ENCODE results near the gene SLU7. TPM values are rescaled to one million over a fixed set of nuclear protein-coding genes. Genes with fewer than 3 reads are reported as not detected.

The SLU7 gene
- total RNA-seq, 1 experiment from 2014 or later: 43.6 TPM

DNA sequence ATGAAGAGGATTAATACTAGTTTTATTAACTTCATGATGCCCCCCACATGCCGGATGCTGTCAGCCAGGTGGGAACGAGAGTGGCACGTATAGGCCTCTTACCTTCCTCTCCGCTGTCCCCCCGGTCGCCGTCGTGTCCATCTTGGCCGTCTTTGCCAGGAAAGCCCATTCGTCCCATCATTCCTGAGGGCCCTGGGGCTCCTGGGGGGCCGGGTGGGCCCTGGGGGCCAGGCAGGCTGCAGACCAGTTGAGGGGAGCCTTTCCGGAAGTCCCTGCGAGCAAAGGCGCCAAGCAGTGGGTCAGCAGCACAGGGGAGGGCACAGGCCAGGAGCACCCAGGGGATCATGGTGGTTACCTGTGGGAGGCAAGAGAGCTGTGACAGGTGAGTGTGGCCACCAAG, 64.2 kb downstream of the SLU7 start:
- BruUV-seq (replicated peaks): no TSS peak
- Histone ChIP-seq H4K20me1 (ENCODE audit: insufficient read depth) (no peaks in the 10 kb centered on the region), H3K9ac (ENCODE audit: low read length) (no peak overlapping the region), H3K4me1 (ENCODE audit: control insufficient read depth in 1 of 2, insufficient read depth in 2 of 2, low read length in 2 of 2) (no peaks in the 10 kb centered on the region), H3K27me3 (ENCODE audit: insufficient read depth, low read length) (no peaks in the 10 kb centered on the region), H3K36me3 (ENCODE audit: control insufficient read depth in 1 of 2, insufficient read depth in 2 of 2, low read length in 2 of 2) (no peaks in the 10 kb centered on the region), H3K4me3 (replicated peaks in 1 of 2; ENCODE audit: low read depth in 1 of 2, low read length in 2 of 2) (no peak overlapping the region), H3K79me2 (ENCODE audit: insufficient read depth, low read length) (no peaks in the 10 kb centered on the region), H3K27ac (ENCODE audit: low read depth, low read length) (no peak overlapping the region), H3K4me2 (ENCODE audit: low read length) (no peak overlapping the region), H3K9me2 (ENCODE audit: insufficient read depth) (no peaks in the 10 kb centered on the region), H2AFZ (ENCODE audit: low read depth, low read length, poor library complexity, severe bottlenecking) (no peak overlapping the region), H3K9me3 (ENCODE audit: control insufficient read depth in 1 of 2, insufficient read depth in 1 of 2, low read depth in 1 of 2, low read length in 2 of 2) (no peaks in the 10 kb centered on the region)
- RAD21 ChIA-PET (ENCODE audit: low non-redundant PET in 1 of 2, low total read pairs in 2 of 2, uncharacterized antibody in 2 of 2, unreplicated experiment in 2 of 2): no interaction called here
- TF ChIP-seq, protein P1, sequence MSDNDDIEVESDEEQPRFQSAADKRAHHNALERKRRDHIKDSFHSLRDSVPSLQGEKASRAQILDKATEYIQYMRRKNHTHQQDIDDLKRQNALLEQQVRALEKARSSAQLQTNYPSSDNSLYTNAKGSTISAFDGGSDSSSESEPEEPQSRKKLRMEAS (IDR thresholded peaks at IDR 0.05): no peak
- TF ChIP-seq EGR1 (IDR thresholded peaks at IDR 0.05; ENCODE audit: low read depth) (no peak), JUND (IDR thresholded peaks at IDR 0.05) (no peak), EZH2phosphoT487 (IDR thresholded peaks at IDR 0.05; ENCODE audit: borderline replicate concordance) (no peak)
- POLR2A ChIA-PET: no interaction called here
- intact Hi-C loops (cut with micrococcal nuclease): no loop called here
- DNase-seq (ENCODE audit: low read depth, low spot score) (no peak), ATAC-seq (no peak)
- CTCF ChIA-PET: no interaction called here

DNA sequence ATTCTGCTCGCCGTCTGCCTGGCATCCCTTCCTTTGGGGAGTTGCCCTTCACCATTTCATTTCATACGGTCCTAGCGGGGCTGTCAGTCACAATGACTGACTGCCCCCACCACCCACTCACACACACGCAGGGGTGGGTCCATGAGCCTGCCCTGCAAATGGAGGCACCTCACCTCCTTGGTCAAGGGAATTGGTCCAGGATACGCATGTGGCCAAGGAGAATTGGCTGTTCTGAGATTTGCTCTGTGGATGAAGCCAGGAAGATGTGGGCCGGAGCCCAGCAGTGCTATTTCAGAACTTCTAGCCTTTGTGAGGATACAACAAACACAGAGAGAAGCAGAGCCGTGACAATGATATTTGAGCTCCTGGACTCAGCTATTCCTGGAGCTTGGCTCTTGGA, 65.5 kb downstream of the SLU7 start:
- intact Hi-C loops (cut with micrococcal nuclease): no loop called here
- CTCF ChIA-PET: no interaction called here
- no TSS peak for BruUV-seq (replicated peaks)
- Histone ChIP-seq H3K4me2 (ENCODE audit: low read length) (no peak overlapping the region), H3K9me3 (ENCODE audit: control insufficient read depth in 1 of 2, insufficient read depth in 1 of 2, low read depth in 1 of 2, low read length in 2 of 2) (no peaks in the 10 kb centered on the region), H3K9me2 (ENCODE audit: insufficient read depth) (no peaks in the 10 kb centered on the region), H4K20me1 (ENCODE audit: insufficient read depth) (no peaks in the 10 kb centered on the region), H3K79me2 (ENCODE audit: insufficient read depth, low read length) (no peaks in the 10 kb centered on the region), H3K4me1 (ENCODE audit: control insufficient read depth in 1 of 2, insufficient read depth in 2 of 2, low read length in 2 of 2) (no peaks in the 10 kb centered on the region), H3K36me3 (ENCODE audit: control insufficient read depth in 1 of 2, insufficient read depth in 2 of 2, low read length in 2 of 2) (no peaks in the 10 kb centered on the region), H3K27ac (ENCODE audit: low read depth, low read length) (no peak overlapping the region), H3K4me3 (replicated peaks in 1 of 2; ENCODE audit: low read depth in 1 of 2, low read length in 2 of 2) (no peak overlapping the region), H3K9ac (ENCODE audit: low read length) (no peak overlapping the region), H2AFZ (ENCODE audit: low read depth, low read length, poor library complexity, severe bottlenecking) (no peak overlapping the region), H3K27me3 (ENCODE audit: insufficient read depth, low read length) (no peaks in the 10 kb centered on the region)
- ATAC-seq: peak; percentile 47; the same call in 1 of the 2 replicates
- DNase-seq (ENCODE audit: low read depth, low spot score): no peak
- RAD21 ChIA-PET (ENCODE audit: low non-redundant PET in 1 of 2, low total read pairs in 2 of 2, uncharacterized antibody in 2 of 2, unreplicated experiment in 2 of 2): no interaction called here
- TF ChIP-seq, protein P2, sequence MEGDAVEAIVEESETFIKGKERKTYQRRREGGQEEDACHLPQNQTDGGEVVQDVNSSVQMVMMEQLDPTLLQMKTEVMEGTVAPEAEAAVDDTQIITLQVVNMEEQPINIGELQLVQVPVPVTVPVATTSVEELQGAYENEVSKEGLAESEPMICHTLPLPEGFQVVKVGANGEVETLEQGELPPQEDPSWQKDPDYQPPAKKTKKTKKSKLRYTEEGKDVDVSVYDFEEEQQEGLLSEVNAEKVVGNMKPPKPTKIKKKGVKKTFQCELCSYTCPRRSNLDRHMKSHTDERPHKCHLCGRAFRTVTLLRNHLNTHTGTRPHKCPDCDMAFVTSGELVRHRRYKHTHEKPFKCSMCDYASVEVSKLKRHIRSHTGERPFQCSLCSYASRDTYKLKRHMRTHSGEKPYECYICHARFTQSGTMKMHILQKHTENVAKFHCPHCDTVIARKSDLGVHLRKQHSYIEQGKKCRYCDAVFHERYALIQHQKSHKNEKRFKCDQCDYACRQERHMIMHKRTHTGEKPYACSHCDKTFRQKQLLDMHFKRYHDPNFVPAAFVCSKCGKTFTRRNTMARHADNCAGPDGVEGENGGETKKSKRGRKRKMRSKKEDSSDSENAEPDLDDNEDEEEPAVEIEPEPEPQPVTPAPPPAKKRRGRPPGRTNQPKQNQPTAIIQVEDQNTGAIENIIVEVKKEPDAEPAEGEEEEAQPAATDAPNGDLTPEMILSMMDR (IDR thresholded peaks at IDR 0.05 in 2 of 3, conservative IDR thresholded peaks at IDR 0.05 in 1 of 3; ENCODE audit: borderline replicate concordance in 1 of 3, insufficient read depth in 1 of 3, low read depth in 2 of 3, low read length in 2 of 3): no peak
- no peak for TF ChIP-seq EZH2 (IDR thresholded peaks at IDR 0.05)
- TF ChIP-seq ELF1 (IDR thresholded peaks at IDR 0.05; ENCODE audit: borderline replicate concordance, low read depth): no peak
- TF ChIP-seq ZNF274 (IDR thresholded peaks at IDR 0.05; ENCODE audit: low read depth, low read length): no peak
- POLR2A ChIA-PET: no interaction called here
